Measurements from ENCODE around the gene CHRNA9. TPM values are rescaled to one million over a fixed set of nuclear protein-coding genes. Genes with fewer than 3 reads are reported as not detected.

CHRNA9 gene
- total RNA-seq, 2 donors from 2014 or later = 0.90 TPM; not detected in 1

- WGBS, 2 experiments (ENCODE audit: insufficient coverage in 1 of 2, insufficient read length in 1 of 2) = 87% methylated on average over 2 of the region's 2 CpGs; no CpG with 5 or more reads in 1 of the 2 experiments
- H3K4me3 ChIP-seq (ENCODE audit: low read length) = no peak overlapping the region
- H3K36me3 Mint-ChIP-seq (ENCODE audit: low read depth) = no peaks in the 10 kb centered on the region
These were observed 30.6 kb downstream of the CHRNA9 start for GRCh38 chr4:40365766-40366165.

GRCh38 chr4:40367451-40367850, 32.3 kb downstream of the CHRNA9 start:
- H3K4me1 ChIP-seq (ENCODE audit: control insufficient read depth, insufficient read depth, low read length) = no peaks in the 10 kb centered on the region
- peaks cover 2% of the 10 kb centered on the region for H3K4me1 Mint-ChIP-seq
- H3K9me3 ChIP-seq (ENCODE audit: control insufficient read depth, low read length) = no peaks in the 10 kb centered on the region
- no peaks in the 10 kb centered on the region for H3K9me3 Mint-ChIP-seq
- TF ChIP-seq CTCF (conservative IDR thresholded peaks at IDR 0.05) = no peak
- H3K27ac ChIP-seq (ENCODE audit: low read depth, low read length) = no peak overlapping the region
- H3K4me3 Mint-ChIP-seq = no peak overlapping the region
- H3K4me3 ChIP-seq (ENCODE audit: low read length) = no peak overlapping the region
- no peaks in the 10 kb centered on the region for H3K36me3 Mint-ChIP-seq (ENCODE audit: low read depth)
- DNase-seq = no peak
- H3K27ac Mint-ChIP-seq = no peak overlapping the region
- WGBS, 2 experiments (ENCODE audit: insufficient coverage in 1 of 2, insufficient read length in 1 of 2) = 97 to 100% methylated on average over 3 to 4 of the region's 4 CpGs
- no peaks in the 10 kb centered on the region for H3K36me3 ChIP-seq (ENCODE audit: control insufficient read depth, insufficient read depth, low read length)
- no peaks in the 10 kb centered on the region for H3K27me3 Mint-ChIP-seq (ENCODE audit: insufficient read depth)
- no peak overlapping the region for H3K9ac ChIP-seq (ENCODE audit: extremely low read depth, low read length, poor library complexity, severe bottlenecking)
- no peaks in the 10 kb centered on the region for H3K27me3 ChIP-seq (ENCODE audit: control insufficient read depth, insufficient read depth, low read length, poor library complexity, severe bottlenecking)

More at GRCh38 chr4:40365766-40366165, 30.6 kb downstream of the CHRNA9 start:
- Histone ChIP-seq H3K4me1 (ENCODE audit: control insufficient read depth, insufficient read depth, low read length) (no peaks in the 10 kb centered on the region), H3K27ac (ENCODE audit: low read depth, low read length) (no peak overlapping the region), H3K27me3 (ENCODE audit: control insufficient read depth, insufficient read depth, low read length, poor library complexity, severe bottlenecking) (no peaks in the 10 kb centered on the region), H3K36me3 (ENCODE audit: control insufficient read depth, insufficient read depth, low read length) (no peaks in the 10 kb centered on the region), H3K9ac (ENCODE audit: extremely low read depth, low read length, poor library complexity, severe bottlenecking) (no peak overlapping the region), H3K9me3 (ENCODE audit: control insufficient read depth, low read length) (no peaks in the 10 kb centered on the region)
- TF ChIP-seq CTCF (conservative IDR thresholded peaks at IDR 0.05) = no peak
- peaks cover 6% of the 10 kb centered on the region for H3K9me3 Mint-ChIP-seq
- H3K27ac Mint-ChIP-seq = no peak overlapping the region
- H3K4me1 Mint-ChIP-seq = peaks cover 2% of the 10 kb centered on the region
- no peaks in the 10 kb centered on the region for H3K27me3 Mint-ChIP-seq (ENCODE audit: insufficient read depth)
- no peak overlapping the region for H3K4me3 Mint-ChIP-seq
- DNase-seq = no peak

- 90 to 100% methylated on average over 2 to 3 of the region's 3 CpGs for WGBS, 2 experiments (ENCODE audit: insufficient coverage in 1 of 2, insufficient read length in 1 of 2)
- Mint-ChIP-seq H3K27ac (no peak overlapping the region), H3K9me3 (no peaks in the 10 kb centered on the region), H3K27me3 (ENCODE audit: insufficient read depth) (no peaks in the 10 kb centered on the region), H3K36me3 (ENCODE audit: low read depth) (no peaks in the 10 kb centered on the region), H3K4me1 (no peaks in the 10 kb centered on the region), H3K4me3 (no peak overlapping the region)
- H3K9ac ChIP-seq (ENCODE audit: extremely low read depth, low read length, poor library complexity, severe bottlenecking) = no peak overlapping the region
- H3K36me3 ChIP-seq (ENCODE audit: control insufficient read depth, insufficient read depth, low read length) = no peaks in the 10 kb centered on the region
- no peaks in the 10 kb centered on the region for H3K4me1 ChIP-seq (ENCODE audit: control insufficient read depth, insufficient read depth, low read length)
- no peak for DNase-seq
- TF ChIP-seq CTCF (conservative IDR thresholded peaks at IDR 0.05) = no peak
- H3K27me3 ChIP-seq (ENCODE audit: control insufficient read depth, insufficient read depth, low read length, poor library complexity, severe bottlenecking) = no peaks in the 10 kb centered on the region
- no peak overlapping the region for H3K4me3 ChIP-seq (ENCODE audit: low read length)
- H3K9me3 ChIP-seq (ENCODE audit: control insufficient read depth, low read length) = no peaks in the 10 kb centered on the region
- H3K27ac ChIP-seq (ENCODE audit: low read depth, low read length) = no peak overlapping the region
These were observed 34.5 kb downstream of the CHRNA9 start for GRCh38 chr4:40369437-40370274.

Measured in endodermal cell (in vitro differentiated cells).